Measurements from ENCODE around the gene PCLO.

The PCLO gene

GRCh38 chr7:82810558-82811259 lies 352.0 kb downstream of the PCLO start:
- DNase-seq, result peak; percentile 44

DNA sequence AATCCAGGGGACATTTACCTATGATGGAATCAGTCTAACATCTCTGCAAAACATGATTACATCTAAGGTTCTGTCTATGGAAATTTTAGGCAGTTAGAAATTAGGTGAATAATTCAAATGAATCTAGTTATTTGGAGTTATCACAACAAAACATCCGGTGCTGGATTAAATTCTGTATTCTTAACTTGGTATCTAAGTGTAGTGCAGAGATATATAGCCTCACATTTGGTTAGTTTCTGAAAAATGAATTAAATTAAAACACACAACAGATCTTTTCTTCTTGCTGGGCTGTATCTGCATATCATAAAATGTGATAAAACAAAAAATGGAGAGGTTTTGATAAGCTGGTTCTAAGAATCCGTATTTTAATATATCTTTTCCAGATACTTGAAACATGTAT lies 354.1 kb downstream of the PCLO start:
- no peak for DNase-seq

- DNase-seq, result no peak
Measured at GRCh38 chr7:82805527-82805960, 357.1 kb downstream of the PCLO start.

DNA sequence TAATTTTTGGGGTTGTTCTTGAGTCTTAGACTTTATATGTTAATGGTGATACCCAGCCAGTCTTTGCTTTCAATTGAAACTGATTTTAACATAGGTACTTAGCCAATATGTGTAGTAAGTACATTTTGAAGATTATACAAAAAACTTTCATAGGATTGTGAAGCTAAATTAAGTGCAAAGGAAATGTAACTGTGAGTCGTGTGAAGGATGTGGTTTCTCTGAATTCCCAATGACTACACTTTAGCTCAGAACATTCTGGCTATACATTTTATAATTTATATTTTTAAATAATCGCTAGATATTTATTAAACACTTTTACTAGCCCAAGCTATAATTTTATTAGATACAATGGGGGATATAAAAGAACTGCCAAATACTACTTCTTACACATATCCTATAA lies 359.3 kb downstream of the PCLO start:
- no peak for DNase-seq

- no peak for DNase-seq
Measured at GRCh38 chr7:82789883-82790609, 372.6 kb downstream of the PCLO start.

- no peak for DNase-seq
Measured at GRCh38 chr7:82778021-82778420, 384.7 kb downstream of the PCLO start.

DNA sequence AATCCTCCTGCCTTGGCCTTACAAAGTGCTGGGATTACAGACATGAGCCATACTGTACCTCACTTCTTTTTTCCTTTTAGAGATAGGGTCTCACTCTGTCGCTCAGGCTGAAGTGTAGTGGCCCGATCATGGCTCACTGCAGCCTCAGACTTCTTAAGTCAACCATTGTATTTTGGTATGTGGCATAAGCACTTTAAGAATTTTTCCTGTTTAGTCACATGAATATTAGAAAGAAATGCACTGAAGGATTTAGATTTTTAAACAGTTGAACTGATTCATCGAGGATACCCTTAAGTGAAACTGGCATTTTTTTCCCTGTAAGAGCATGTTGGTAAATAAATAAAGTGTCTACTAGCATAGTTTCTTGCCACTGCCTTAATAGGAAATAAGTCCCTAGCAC lies 399.8 kb downstream of the PCLO start:
- no peak for DNase-seq

DNA sequence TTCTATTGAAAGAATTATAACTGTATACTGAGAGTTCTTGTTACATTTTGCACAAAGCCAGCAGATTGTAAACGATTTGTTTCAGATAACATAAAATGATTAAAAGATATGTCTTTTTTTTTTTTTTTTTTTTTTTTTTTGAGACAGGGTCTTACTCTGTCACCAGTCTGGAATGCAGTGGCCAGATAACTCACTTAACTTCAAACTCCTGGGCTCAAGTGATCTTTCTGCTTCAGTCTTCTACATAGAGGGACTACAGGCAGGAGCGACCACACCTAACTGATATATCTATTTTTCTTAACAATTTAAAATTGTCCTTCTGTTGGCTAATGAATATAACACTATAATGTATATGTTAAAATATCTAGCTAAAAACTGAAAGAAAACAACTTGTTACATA lies 401.9 kb downstream of the PCLO start:
- no peak for DNase-seq

DNA sequence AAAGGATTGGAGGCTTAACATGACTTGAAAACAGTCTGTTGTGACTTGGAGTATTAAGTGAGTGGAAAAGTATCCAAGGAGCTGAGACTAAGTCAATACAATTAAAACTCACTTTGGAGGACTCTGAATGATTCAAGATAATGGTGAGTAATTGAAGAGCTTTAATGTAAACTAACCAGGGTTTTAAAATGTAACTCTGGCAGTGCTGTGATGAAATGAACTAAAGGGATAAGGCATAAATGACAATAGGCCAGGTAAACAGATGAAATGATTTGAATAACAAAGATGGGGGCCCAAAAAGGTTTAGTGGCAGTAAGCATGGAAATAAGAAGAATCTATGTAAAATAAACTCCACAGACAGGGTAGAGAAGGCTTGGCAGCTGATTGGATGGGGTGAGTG lies 402.6 kb downstream of the PCLO start:
- DNase-seq, result no peak

GRCh38 chr7:82755705-82756551 lies 406.8 kb downstream of the PCLO start:
- no peak for DNase-seq

- no peak for DNase-seq
Measured at GRCh38 chr7:82750007-82750406, 412.7 kb downstream of the PCLO start.

DNA sequence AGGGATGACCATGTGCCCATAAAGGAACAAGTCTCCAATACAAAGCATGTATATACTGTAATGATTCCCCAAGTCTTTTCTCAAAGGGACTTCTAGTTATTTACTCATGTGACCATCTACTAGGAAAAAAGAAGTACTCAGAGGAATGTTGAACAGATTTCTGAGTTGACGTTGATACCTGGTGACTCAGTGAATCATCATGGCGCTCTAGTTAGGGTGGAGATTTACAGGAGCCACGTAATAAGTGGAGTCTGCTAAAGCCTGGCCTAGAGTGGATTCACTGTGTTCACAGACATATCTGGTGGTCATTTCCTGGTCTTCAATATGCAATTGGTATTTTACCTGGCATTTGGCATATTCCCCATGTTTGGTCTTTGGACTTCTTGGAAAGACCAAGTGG lies 416.9 kb downstream of the PCLO start:
- no peak for DNase-seq

GRCh38 chr7:82745117-82745516 lies 417.6 kb downstream of the PCLO start:
- no peak for DNase-seq

DNA sequence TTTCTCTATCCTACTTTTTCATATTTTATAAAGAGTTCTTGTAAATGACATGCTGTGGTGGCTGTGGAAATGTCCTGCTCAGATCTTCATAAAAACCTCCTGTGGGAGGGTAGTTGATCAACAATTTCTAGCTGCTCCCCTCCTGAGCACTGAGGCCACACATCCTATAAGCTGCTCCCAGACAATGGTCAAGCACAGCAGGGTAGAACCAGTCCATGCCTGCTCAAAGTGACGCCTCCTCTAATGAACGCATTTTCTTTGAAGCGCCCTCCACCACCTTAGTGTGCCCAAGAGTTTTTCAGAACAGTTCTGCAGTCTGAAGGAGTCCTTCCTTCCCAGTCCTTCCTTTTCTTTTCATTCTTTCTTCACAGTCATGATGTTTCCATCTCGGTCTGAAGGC lies 420.5 kb downstream of the PCLO start:
- DNase-seq, result no peak

DNA sequence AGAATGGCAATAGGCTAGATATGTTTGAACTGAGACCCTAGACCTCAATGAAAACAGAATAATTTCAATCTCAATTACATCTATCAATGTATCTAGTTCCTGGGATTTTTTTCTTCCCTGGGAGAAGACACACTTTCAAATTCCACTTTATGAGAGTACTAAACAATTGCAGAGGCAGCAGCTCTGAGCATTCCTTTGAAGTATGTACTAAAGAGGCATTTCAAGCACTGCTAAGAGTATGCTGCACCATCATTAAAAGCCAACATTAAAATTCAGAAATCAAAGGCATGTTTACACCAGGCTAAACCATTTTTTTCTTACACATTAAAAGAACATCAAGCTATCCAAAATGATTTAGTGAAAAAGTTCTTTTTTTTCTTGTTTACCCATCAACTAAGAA lies 421.2 kb downstream of the PCLO start:
- no peak for DNase-seq

DNA sequence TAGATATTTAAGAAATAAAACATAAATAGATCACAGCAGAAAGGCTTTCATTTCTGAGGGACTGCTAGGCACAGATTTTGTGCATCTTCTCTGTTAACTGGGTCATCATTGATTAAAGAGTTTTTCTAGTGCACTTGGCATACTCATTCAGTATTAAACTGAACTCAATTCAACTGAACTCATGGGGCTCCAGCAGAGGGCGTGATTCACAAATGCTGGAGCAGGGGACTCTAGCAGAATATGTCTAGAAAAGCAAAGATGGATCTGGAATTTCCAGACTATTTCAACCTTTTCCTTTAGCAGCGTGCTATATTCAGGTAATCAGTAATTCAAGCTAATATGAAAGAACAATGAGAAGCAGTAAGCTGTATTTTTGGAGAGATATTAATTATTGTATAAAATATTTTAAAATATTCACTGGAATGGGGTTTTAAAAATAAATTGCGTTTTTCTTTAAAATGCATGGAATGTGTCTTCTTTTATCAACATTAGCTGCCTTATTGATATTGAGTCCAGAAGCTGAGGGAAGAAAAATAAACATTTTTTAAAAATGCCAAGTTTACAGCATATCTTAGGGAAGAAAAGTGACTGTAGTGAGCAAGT lies 422.3 kb downstream of the PCLO start:
- DNase-seq, result peak; percentile 71

DNA sequence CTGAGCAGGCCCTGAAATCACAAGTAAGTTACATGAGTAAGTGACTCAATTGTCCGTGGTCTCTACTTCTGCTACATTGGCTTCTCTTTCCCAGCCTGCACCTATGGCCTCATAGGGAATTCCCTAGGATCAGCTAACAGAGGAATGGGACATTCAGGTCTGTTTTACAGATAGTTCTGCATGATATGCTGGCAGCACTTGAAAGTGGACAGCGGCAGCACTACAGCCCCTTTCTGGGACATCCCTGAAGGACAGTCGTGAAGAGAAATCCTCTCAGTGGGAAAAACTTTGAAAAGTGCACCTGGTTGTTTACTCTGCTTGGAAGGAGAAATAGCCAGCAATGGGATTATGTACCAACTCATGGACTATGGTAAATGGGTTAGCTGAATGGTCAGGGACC lies 426.1 kb downstream of the PCLO start:
- DNase-seq, result no peak

- DNase-seq, result no peak
Measured at GRCh38 chr7:82732677-82733076, 430.0 kb downstream of the PCLO start.

- DNase-seq, result peak; percentile 46
Measured at GRCh38 chr7:82729172-82730030, 433.3 kb downstream of the PCLO start.

DNA sequence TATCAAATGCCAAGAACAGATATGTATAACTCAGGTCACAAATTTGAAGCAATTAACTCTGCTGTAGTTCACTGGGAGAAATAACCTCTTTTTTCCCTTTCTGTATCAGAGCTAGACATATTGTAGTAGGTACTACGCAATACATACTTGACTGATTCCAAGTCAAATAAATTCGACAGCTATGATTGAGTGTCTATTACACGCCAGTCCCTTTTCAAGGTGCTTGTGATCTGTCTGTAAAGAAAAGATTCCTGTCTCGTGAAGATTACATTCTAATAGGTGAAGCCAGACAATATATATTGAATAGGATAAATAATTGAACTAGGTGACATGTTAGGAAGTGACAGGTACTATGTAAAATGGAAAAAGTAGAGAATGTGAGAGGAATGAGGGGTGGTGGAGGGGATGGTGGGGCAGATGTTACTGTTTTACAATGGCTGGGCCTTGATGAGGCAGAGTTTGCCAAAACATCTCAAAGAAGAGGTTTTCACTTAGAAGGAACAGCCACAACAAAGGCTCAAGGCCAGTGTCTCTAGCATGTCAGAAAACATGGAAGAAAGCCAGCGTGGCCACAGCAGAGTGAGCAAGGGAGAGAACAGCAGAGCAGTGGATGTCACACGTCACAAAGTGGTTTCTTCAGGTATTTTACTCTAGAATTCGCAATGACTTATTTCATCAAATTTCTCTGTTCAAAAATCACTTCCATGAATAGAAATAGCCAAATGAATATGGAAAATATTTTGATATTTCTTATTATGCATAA lies 436.5 kb downstream of the PCLO start:
- no peak for DNase-seq

DNA sequence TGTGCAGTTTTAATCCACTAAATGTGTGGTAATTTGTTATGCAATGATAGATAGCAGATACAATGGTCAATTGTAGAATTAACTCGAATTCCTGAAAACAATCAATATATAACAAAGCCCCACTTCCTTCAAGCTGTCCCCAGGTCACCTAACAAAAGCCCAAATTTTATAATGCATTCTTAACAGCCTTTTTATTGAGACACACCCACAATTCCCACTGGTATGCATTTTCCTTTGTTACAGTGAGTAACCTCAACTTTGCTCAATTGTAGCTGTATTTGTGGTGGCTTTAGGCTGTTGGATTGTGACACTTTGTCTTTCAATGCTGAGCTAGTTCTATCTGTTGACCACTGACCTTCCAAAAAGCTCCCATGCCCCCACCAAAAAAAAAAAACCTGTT lies 439.3 kb downstream of the PCLO start:
- DNase-seq, result no peak

DNA sequence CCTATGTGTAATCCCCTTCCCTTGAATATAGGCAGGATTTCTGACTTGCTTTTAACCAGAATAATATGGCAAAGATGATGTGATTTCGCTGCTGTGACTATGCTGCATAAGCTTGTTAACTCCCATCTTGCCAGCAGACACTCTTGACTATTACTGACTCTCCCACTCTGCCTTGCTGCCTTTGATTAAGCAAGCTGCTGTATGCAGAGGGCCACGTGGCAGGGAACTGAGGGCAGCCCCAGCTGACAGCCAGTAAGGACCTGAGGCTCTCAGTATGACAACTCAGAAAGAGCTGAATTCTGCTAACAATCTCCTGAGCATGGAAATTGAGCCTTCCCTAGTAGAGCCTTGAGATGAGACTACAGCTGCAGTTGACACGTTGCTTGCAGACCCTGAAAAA lies 439.7 kb downstream of the PCLO start:
- DNase-seq, result no peak

Data from NCI-H1105 (cell line).